Activated naive CD8-positive, alpha-beta T cell treated with anti-CD3 and anti-CD28 coated beads for 36 hours (primary cell): ENCODE results near the gene MAPKBP1. TPM values are rescaled to one million over a fixed set of nuclear protein-coding genes. Genes with fewer than 3 reads are reported as not detected.
"Not testable (repeated sequence)": the region's sequence is repeated elsewhere in the genome, so short reads cannot be mapped to it uniquely, and the experiment has no call there.

ENCODE experiments used
- DNase-seq: peaks from one replicate; pipeline ENCODE4 v3.0.0; 2021
- H3K27ac Mint-ChIP-seq: one replicate; pipeline ENCODE4 v1.8.0; 2022; ENCODE audit warnings: mild to moderate bottlenecking, moderate library complexity, mixed read lengths
- H3K27me3 Mint-ChIP-seq: one replicate; pipeline ENCODE4 v1.8.0; 2022; ENCODE audit warnings: mild to moderate bottlenecking, mixed read lengths
- H3K36me3 Mint-ChIP-seq: one replicate; pipeline ENCODE4 v1.8.0; 2021; ENCODE audit warnings: mild to moderate bottlenecking, mixed read lengths
- H3K4me1 Mint-ChIP-seq: one replicate; pipeline ENCODE4 v1.8.0; 2021; ENCODE audit warnings: mixed read lengths
- H3K4me3 Mint-ChIP-seq: one replicate; pipeline ENCODE4 v1.8.0; 2022; ENCODE audit warnings: mild to moderate bottlenecking, moderate library complexity, mixed read lengths
- H3K9me3 Mint-ChIP-seq: one replicate; pipeline ENCODE4 v1.8.0; 2022; ENCODE audit warnings: mixed read lengths
- total RNA-seq, 2 experiments: library from RNA; stranded (reverse); gene quantifications; one replicate each; pipeline ENCODE4 v1.2.3, GENCODE V29; 2021

The MAPKBP1 gene
- total RNA-seq, 2 experiments from 2014 or later, result 13.2 to 14.2 TPM

DNA sequence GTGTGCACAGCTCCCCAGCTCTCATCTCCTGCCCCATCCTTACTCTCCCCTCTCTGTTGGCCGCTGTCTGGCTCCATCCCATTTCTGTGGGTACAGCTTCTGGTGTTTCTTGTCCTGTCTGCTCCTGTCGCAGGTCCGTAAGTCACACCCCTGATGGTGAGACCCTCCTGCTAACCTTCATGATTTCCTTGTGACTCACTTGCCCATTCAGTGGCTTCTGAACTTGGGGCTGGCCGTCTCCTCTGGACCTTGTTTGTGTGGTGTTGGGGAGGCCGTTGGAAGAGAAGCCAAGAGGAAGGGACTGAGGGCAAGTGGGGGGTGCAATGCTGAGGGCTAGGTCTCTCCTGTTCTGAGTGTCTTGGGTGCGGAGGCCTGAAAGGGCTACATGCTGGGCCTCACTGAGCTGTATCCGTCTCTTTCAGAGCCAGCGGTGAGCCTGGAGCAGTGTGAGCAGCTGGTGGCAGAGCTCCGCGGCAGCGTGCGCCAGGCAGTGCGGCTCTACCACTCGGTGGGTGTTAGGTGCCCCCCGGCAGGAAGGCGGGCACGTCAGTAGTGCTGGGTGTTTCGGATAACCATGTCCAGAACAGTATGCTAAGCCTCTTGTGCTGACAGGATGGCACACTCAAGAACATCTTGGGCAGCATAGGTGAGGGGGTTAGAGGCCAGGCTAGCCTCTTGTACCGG is 49.9 kb downstream of the MAPKBP1 start:
- no peak for DNase-seq
- no peaks in the 10 kb centered on the region for H3K36me3 Mint-ChIP-seq
- H3K27ac Mint-ChIP-seq, result no peak overlapping the region
- no peaks in the 10 kb centered on the region for H3K27me3 Mint-ChIP-seq
- no peak overlapping the region for H3K4me3 Mint-ChIP-seq
- H3K4me1 Mint-ChIP-seq, result peaks cover 9% of the 10 kb centered on the region
- H3K9me3 Mint-ChIP-seq, result no peaks in the 10 kb centered on the region

DNA sequence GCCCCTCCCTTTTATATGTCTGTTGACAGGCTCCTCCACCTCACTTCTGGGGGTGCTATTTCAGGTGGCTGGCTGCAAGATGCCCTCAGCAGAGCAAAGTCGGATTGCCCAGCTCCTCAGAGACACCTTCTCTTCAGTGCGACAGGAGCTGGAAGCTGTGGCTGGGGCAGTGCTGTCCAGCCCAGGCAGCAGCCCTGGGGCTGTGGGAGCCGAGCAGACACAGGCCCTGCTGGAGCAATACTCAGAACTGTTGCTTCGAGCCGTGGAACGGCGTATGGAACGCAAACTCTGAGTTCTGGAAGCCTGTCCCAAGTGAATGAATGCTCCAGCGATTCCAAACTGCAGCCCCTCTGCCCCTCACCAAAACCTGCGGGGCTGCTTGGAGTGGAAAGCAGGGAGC is 50.9 kb downstream of the MAPKBP1 start:
- no peaks in the 10 kb centered on the region for H3K27me3 Mint-ChIP-seq
- no peak overlapping the region for H3K4me3 Mint-ChIP-seq
- H3K36me3 Mint-ChIP-seq, result no peaks in the 10 kb centered on the region
- H3K4me1 Mint-ChIP-seq, result peaks cover 10% of the 10 kb centered on the region
- no peaks in the 10 kb centered on the region for H3K9me3 Mint-ChIP-seq
- no peak for DNase-seq
- no peak overlapping the region for H3K27ac Mint-ChIP-seq

DNA sequence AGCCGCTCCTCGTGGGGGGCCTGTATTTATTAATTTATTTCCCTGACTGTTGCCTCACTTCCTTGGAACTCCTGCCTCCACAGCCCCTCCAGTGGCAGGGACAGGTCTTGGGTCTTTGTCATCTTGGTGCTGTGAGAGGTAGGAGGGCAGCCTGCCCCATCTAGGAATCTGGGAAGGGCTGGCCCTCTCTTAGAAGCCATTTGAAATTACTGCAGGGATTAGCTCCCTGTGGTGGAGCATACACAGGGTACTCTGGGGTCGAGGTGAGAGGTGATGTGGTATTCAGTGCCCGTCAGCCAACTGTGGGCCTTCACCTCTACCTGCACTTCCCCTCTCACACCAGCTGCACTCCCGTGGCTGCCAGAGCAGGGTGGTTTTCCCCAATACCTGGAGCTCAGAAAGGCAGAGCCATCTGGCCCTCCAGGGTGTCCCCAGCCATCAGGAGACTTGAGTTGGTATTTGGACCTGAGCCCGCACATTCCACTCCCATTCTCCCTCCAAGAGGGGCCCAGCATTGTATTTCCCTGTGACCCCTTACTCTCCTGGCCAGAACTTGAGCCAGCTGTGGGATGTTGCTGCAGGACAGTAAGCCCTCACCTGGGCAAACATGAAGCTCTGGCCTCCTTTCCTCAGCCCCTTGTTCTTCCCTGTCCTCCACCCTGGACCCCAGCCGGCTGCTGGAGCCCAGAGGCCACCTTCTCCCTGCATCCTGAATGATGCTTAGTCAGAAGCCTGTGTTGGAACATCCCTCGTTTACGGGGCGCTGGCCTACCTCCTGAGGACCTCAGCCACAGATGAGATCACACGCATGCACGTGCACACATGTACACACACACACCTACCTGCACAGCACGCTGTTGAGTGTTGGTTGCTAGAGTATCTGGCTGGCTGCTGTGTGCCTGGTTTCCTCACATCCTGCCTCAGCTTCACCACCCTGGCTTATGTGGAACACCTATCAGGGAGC is 51.6 kb downstream of the MAPKBP1 start:
- H3K27ac Mint-ChIP-seq, result no peak overlapping the region
- no peak overlapping the region for H3K4me3 Mint-ChIP-seq
- H3K9me3 Mint-ChIP-seq, result no peaks in the 10 kb centered on the region
- no peaks in the 10 kb centered on the region for H3K36me3 Mint-ChIP-seq
- no peaks in the 10 kb centered on the region for H3K27me3 Mint-ChIP-seq
- DNase-seq, result no peak
- H3K4me1 Mint-ChIP-seq, result peaks cover 13% of the 10 kb centered on the region

DNA sequence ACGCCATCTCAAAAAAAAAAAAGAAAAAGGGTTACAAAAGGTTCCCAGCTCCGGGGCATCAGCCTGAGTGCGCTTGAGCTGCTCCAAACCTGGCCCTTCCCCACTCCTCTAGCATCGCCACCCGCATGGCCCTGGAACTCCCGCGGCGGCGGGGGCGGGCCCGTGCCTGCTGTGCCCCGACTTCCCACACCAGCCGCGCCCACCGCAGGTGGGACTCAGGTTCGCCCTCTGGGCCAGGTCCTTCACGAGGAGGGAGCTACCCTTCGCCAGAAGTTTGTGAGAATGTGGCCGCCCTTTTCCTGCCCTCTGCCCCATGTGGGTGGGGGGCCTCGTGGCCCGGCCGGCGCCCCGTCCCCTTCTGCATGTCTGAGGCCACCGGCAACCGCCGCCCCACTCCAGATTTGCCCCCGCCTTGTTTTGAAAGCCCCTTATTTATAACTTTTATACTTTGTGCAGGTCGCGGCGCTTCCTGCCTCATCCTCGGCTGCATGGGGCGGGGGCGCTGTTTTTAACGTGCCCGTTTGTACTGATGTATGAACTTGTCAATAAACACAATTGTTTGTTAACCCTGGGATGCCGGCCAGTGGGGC is 53.1 kb downstream of the MAPKBP1 start:
- DNase-seq, result peak; percentile 34
- peak overlapping the region; percentile 83 for H3K27ac Mint-ChIP-seq
- H3K4me3 Mint-ChIP-seq, result peak overlapping the region; percentile 90
- H3K27me3 Mint-ChIP-seq, result no peaks in the 10 kb centered on the region
- peaks cover 27% of the 10 kb centered on the region for H3K4me1 Mint-ChIP-seq
- H3K9me3 Mint-ChIP-seq, result no peaks in the 10 kb centered on the region
- H3K36me3 Mint-ChIP-seq, result no peaks in the 10 kb centered on the region

DNA sequence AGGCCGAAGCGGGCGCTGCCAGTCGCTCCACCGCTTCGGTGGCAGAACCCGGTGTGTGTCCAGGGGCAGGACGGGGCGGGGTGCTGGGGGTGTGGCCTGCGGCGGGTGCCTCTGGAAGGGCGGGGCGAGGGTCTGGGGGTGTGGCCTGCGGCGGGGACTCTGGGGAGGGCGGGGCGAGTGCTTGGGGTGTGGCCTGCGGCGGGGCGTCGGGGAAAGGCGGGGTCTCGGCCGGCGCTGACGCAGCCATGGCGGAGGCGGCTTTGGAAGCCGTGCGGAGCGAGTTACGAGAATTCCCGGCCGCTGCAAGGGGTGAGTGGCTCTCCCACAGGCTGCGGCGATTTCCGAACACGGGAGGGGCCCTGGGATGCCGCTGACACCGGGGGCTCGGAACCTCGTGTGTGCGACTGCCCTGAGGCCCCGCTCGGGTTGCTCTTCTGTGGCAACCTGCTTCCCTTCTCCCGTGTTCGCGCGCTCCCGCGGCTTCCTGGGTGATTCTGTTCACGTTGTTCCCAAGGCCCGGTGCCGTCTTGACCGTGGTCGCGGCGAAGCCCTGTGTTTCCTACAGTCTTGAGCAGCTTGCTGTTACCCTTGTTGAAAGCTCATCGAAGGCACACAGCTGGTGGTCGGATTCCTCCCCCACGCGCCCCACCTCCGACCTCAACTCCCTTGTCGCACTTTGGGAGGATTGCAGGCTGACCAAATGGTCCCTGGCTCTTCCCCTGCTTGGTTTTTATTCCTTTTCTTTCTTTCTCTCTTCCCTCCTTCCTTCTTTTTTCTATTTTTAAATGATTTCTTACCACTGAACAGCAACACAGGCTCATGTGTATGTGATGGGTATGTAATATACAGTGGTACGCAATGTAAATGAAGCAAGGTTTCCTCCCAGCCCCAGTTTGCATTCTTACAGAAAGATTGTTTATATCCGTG is 53.9 kb downstream of the MAPKBP1 start, which contains the start of gene JMJD7:
Gene JMJD7, plus strand, starts transcription at position 213 of the 927 bp plus-strand sequence. Its CDS starts 33 bp downstream, at position 246.
- Mint-ChIP-seq H3K4me3 (peak within 1 kb of the TSS; percentile 90), H3K27me3 (no peaks in the 10 kb centered on the region), H3K36me3 (no peaks in the 10 kb centered on the region), H3K27ac (peak within 1 kb of the TSS; percentile 83), H3K9me3 (no peaks in the 10 kb centered on the region), H3K4me1 (peaks cover 35% of the 10 kb centered on the region)
- DNase-seq, result peak; percentile 92

DNA sequence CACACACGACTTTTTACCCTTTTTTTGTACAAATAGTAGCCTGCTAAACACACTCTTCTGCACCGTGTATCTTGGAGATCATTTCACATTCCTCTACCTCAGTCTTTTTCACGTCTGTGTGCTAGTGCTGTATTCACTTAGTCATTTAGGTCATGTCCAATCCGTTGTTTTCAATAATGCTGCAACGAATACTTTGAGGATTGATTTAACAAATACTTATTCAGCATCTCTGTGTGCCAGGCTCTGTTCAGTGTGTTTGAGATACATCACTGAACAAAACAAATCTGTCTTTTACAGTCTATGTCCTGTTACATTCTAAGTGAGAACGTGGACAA is 54.5 kb downstream of the MAPKBP1 start:
- Mint-ChIP-seq H3K4me1 (peaks cover 38% of the 10 kb centered on the region), H3K27me3 (no peaks in the 10 kb centered on the region), H3K27ac (peak overlapping the region; percentile 74)

DNA sequence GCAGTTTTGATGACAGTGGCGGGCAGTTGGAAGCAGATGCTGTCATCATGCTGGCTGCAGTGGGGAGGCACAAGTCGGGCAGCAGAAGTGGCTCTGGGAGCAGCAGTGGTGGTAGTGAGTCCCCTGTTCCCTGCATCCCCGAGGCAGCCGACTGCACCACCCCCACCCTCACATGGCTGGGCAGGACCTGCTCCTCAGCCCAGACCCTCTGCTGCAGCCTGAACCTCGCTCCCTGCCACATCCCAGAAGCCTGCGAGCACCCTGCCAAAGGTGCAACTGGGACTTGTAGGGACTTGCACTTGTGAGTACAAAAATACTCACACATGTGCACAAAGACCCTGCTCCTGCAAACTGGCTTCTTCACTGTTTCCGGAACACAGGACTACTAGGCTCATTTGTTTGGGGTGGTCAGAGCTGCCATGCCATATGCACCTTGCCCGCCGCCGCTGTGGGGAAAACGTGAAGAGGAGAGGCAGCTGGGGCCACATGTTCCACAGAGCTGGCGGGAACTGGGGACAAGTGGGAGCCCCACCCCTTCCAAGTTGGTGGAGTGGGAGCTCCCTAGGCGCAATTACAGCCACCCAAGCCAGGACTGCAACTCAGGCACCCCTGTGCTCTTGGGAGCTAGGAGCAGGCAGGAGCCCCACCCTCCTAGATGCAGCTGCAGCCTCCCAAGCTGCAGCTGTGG is 55.8 kb downstream of the MAPKBP1 start:
- H3K4me3 Mint-ChIP-seq, result no peak overlapping the region
- H3K9me3 Mint-ChIP-seq, result no peaks in the 10 kb centered on the region
- DNase-seq, result no peak
- H3K36me3 Mint-ChIP-seq, result no peaks in the 10 kb centered on the region
- peaks cover 43% of the 10 kb centered on the region for H3K4me1 Mint-ChIP-seq
- H3K27me3 Mint-ChIP-seq, result no peaks in the 10 kb centered on the region
- H3K27ac Mint-ChIP-seq, result no peak overlapping the region

More for the DNA sequence above, 54.5 kb downstream of the MAPKBP1 start:
- H3K4me3 Mint-ChIP-seq, result peak overlapping the region; percentile 90
- no peak for DNase-seq
- no peaks in the 10 kb centered on the region for H3K36me3 Mint-ChIP-seq
- no peaks in the 10 kb centered on the region for H3K9me3 Mint-ChIP-seq

DNA sequence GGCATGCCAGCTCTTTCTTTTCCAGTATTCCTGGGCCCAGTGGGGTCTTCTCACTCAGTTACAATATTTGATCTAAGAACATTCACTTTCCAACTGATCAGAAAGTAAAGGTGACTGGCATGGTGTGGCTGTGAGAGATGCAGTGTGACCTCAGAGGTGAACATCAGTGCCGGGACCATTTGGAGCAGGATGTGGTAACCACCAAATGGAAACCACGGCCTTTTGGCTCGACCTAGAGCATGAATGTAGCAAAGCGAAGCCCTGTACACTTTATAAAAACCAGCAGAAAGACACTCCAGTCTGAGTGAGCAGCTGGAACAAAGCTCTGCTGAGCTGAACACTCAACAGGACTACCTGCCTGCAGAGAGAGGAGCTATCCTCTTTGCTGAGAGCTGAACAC is 57.0 kb downstream of the MAPKBP1 start:
- H3K27me3 Mint-ChIP-seq, H3K36me3 Mint-ChIP-seq, H3K9me3 Mint-ChIP-seq, H3K4me3 Mint-ChIP-seq: not testable (repeated sequence)
- Mint-ChIP-seq H3K4me1 (peaks cover 43% of the 10 kb centered on the region), H3K27ac (peak overlapping the region; percentile 66)
- DNase-seq, result peak; percentile 64

DNA sequence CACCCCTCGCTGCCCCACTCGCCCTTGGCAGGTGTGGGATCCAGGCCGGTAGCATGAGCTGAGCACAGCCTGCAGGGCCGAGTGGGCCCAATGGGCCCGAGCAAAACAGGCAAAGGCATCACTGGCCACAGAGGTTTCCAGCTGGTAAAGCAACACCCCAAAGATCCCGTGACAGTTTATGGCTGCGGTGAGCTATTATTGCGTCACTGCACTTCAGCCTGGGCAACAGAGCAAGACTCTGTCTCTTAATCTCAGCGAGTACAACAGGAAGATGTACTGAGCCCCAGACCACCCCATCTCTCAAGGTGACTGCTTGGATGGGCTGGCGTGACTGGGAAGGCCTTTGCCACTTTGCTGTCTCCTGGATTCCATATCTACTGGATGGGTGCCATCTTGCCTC is 57.9 kb downstream of the MAPKBP1 start:
- DNase-seq, result no peak
- H3K36me3 Mint-ChIP-seq, result peaks cover 2% of the 10 kb centered on the region
- H3K27ac Mint-ChIP-seq, result no peak overlapping the region
- no peak overlapping the region for H3K4me3 Mint-ChIP-seq
- peaks cover 43% of the 10 kb centered on the region for H3K4me1 Mint-ChIP-seq
- no peaks in the 10 kb centered on the region for H3K9me3 Mint-ChIP-seq
- H3K27me3 Mint-ChIP-seq, result no peaks in the 10 kb centered on the region

DNA sequence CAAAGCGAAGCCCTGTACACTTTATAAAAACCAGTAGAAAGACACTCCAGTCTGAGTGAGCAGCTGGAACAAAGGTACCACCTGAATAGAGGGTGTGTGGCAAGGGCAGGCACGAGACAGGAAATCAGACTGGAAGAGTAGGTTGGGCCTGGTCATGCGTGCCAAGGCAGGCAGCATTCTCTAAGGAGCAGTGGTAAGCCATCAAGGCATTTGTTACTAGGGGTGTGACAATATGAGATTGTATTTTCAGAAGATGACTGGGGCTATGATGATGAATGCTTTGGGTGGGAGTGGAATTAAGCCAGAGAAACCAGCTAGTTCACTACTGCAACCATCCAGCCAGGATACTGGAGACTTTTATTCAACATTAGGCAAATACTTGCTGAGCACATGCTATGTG is 58.6 kb downstream of the MAPKBP1 start:
- H3K4me1 Mint-ChIP-seq, result peaks cover 41% of the 10 kb centered on the region
- DNase-seq, result peak; percentile 18
- H3K27ac Mint-ChIP-seq, result peak overlapping the region; percentile 26
- H3K36me3 Mint-ChIP-seq, result peaks cover 2% of the 10 kb centered on the region
- H3K27me3 Mint-ChIP-seq, result no peaks in the 10 kb centered on the region
- peak overlapping the region; percentile 16 for H3K4me3 Mint-ChIP-seq
- H3K9me3 Mint-ChIP-seq, result no peaks in the 10 kb centered on the region

DNA sequence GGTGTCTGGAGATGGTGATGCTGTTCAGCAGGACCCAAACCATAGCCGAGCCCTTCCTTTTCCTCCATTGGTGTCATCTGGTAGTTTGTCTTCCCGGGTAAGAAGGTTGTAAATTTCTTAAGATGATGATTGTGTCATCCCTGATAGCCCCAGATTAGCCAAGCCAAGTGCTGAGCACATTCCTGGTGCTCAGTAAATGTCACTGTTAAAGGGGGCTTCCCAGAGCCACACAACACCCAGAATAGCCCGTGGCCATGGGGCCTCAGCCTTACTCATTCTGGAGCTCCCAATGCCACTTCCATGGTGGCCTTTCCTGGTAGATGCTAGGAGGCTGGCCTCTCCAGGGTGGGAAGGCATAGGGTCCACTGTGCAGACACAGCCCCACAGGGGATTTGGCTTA is 59.8 kb downstream of the MAPKBP1 start:
- peaks cover 34% of the 10 kb centered on the region for H3K4me1 Mint-ChIP-seq

DNA sequence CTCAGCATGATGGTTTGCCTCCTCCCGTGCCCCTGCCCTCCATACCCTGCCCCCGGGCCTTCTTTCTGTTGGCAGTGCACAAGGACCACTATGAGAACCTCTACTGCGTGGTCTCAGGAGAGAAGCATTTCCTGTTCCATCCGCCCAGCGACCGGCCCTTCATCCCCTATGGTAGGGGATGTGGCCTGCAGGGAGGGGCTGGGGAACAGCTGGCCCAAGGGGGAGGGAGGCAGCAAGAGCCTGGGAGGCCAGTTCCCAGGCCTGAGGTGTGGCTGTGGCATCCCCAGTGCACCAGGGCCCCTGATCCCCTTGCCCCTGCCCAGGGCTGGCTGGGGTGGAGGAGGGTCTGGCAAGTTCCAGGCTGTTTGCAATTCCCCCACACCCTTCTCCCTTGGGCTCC is 61.8 kb downstream of the MAPKBP1 start:
- no peak overlapping the region for H3K4me3 Mint-ChIP-seq
- H3K27me3 Mint-ChIP-seq, result no peaks in the 10 kb centered on the region
- H3K36me3 Mint-ChIP-seq, result peaks cover 2% of the 10 kb centered on the region
- H3K4me1 Mint-ChIP-seq, result peaks cover 29% of the 10 kb centered on the region
- no peak overlapping the region for H3K27ac Mint-ChIP-seq
- DNase-seq, result no peak
- H3K9me3 Mint-ChIP-seq, result no peaks in the 10 kb centered on the region

More for the DNA sequence above, 59.8 kb downstream of the MAPKBP1 start:
- DNase-seq, result no peak
- Mint-ChIP-seq H3K9me3 (no peaks in the 10 kb centered on the region), H3K27ac (no peak overlapping the region), H3K36me3 (peaks cover 2% of the 10 kb centered on the region), H3K27me3 (no peaks in the 10 kb centered on the region), H3K4me3 (no peak overlapping the region)

DNA sequence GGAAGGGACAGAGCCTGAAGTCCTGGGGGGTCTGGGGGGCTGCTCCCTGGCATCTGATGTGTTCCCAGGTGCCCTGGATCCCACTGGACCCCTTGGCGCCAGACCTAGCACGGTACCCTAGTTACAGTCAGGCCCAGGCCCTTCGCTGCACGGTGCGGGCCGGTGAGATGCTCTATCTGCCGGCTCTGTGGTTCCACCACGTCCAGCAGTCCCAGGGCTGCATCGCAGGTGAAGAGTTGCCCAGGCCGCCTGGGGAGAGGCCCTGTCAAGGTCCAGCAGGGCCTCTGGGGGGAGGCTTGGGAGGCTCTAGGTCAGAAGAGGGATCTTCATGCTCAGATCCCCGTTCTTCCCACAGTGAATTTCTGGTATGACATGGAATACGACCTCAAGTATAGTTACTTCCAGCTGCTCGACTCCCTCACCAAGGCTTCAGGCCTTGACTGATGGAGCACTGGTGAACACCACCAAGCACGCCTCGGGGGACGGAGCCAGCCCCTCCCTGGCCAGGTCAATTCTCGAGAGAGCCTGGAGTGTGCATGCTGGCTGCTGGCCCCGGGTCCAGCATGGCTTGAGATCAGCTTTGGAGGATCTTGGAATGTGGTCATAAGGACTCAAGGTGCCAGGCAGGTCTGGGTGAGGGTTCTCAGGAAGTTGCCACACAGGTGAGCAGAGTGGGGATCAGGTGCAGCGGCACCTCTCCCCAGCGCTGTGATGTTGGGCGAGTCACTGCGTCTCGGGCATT is 62.6 kb downstream of the MAPKBP1 start:
- no peaks in the 10 kb centered on the region for H3K9me3 Mint-ChIP-seq
- no peak overlapping the region for H3K27ac Mint-ChIP-seq
- DNase-seq, result no peak
- H3K4me1 Mint-ChIP-seq, result peaks cover 21% of the 10 kb centered on the region
- peaks cover 2% of the 10 kb centered on the region for H3K36me3 Mint-ChIP-seq
- no peak overlapping the region for H3K4me3 Mint-ChIP-seq
- no peaks in the 10 kb centered on the region for H3K27me3 Mint-ChIP-seq
